ENCODE measurements around the gene SNCG. TPM values are rescaled to one million over a fixed set of nuclear protein-coding genes. Genes with fewer than 3 reads are reported as not detected.
"Not testable (repeated sequence)": the region's sequence is repeated elsewhere in the genome, so short reads cannot be mapped to it uniquely, and the experiment has no call there.

SNCG gene
- total RNA-seq = 1 to 10 TPM in 1 of 2 experiments, under 1 TPM in 1; 0.72 to 1.2 TPM

DNA sequence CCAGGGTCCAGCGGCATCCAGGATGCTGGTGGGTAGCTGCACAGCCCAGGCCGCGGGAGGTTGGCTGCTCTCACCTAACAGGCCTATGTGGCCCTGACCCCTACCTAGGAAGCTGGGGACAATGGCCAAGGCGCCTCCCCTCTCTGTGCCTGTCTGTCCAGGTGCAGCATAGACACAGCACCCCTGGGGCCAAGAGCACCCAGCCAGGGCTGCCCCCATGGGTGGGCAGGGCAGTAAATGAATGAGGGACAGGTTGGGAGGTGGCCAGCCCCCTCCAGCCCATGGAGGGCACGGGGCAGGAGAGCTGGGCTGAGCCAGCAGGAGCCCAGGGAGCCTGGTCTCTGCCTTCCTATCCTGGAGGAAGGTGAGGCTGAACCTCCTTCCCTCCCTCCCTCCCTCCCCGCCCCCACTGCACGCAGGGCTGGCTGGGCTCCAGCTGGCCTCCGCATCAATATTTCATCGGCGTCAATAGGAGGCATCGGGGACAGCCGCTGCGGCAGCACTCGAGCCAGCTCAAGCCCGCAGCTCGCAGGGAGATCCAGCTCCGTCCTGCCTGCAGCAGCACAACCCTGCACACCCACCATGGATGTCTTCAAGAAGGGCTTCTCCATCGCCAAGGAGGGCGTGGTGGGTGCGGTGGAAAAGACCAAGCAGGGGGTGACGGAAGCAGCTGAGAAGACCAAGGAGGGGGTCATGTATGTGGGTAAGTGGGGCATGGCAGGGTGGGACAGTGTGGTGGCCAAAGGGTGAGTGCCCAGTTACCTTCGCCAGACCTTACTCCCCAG lies at the start of gene SNCG:
TSS of gene SNCG (plus strand) at position 484 of the 785 bp plus-strand sequence. CDS start at position 583, 99 bp downstream.
- Mint-ChIP-seq H3K4me3 (no peak within 1 kb of the TSS), H3K36me3 (ENCODE audit: low read depth) (no peaks in the 10 kb centered on the region), H3K4me1 (ENCODE audit: low read depth) (peaks cover 5% of the 10 kb centered on the region), H3K9me3 (peaks cover 2% of the 10 kb centered on the region), H3K27me3 (ENCODE audit: low read depth) (no peaks in the 10 kb centered on the region), H3K27ac (no peak within 1 kb of the TSS)
- intact Hi-C loops (cut with micrococcal nuclease) = no loop called here
- no peak for DNase-seq
- CTCF ChIA-PET = no interaction called here

DNA sequence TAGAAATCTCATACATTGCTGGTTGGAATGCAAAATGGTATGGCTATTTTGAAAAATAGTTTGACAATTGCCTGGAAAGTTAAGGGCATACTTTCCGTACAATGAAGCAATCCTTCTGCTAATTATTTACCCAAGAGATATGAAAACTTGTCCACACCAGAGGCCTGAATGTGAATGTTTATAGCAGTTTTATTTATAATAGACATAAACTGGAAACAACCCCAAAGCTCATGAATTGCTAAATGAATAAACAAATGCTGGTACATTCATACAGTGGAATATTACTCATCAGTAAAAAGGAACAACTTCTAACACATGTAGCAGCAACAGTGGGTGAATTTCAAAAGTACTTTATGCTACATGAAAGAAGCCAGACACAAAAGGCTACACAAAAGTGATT lies 43.7 kb upstream of the SNCG start:
- CTCF ChIA-PET = no interaction called here
- Mint-ChIP-seq H3K36me3 (ENCODE audit: low read depth) (no peaks in the 10 kb centered on the region), H3K27ac (no peak overlapping the region), H3K4me3 (no peak overlapping the region), H3K4me1 (ENCODE audit: low read depth) (no peaks in the 10 kb centered on the region), H3K27me3 (ENCODE audit: low read depth) (no peaks in the 10 kb centered on the region), H3K9me3 (no peaks in the 10 kb centered on the region)
- DNase-seq = no peak
- intact Hi-C loops (cut with micrococcal nuclease) = no loop called here

DNA sequence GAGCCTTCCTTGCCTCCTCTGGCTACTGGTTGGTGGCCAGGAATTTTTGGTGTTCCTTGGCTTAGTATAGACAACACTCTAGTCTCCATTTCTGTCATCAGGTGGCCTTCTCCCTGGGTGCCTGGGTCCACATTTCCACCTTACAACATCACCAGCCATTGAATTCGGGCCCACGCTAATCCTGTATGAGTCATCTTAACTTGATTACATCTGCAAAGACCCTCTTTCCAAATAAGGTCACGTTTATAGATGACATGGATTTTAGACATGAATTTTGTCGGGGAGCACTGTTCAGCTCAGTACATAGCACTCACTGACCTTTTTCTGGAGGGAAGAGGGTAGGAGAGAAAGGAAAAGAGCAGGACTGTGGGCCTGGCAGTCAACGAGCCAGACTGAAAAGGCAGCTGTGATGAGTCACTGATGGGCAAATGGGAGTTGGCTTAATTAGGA lies 40.4 kb upstream of the SNCG start:
- Mint-ChIP-seq H3K36me3 (ENCODE audit: low read depth) (peaks cover 4% of the 10 kb centered on the region), H3K9me3 (no peaks in the 10 kb centered on the region), H3K27me3 (ENCODE audit: low read depth) (no peaks in the 10 kb centered on the region), H3K4me1 (ENCODE audit: low read depth) (no peaks in the 10 kb centered on the region), H3K27ac (no peak overlapping the region), H3K4me3 (no peak overlapping the region)
- no peak for DNase-seq
- intact Hi-C loops (cut with micrococcal nuclease) = no loop called here
- CTCF ChIA-PET = interaction anchor here (1.2 to 1.3 kb wide), 2 partner anchors 34 to 225 kb away, joined by 3 read pairs; no protein-coding TSS in a partner anchor

DNA sequence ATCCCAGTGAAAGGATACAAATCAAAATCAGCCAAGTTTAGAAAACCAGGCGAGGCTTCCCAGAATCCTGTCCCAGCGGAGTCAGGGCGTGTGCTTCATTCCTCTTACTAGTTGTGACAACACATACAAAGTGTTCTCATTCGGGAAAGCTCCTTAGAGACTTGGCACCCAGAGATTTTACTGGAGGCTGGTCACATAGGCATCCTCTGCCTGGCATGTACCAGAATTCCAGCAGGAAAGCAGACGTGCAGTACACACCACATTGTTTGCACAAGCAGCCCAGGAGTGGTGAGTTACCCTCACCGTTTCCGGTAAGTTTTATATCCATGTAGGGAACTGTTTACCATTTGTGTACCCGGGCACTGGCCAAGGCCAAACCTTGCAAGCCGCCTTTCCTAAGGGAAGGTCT lies 35.8 kb upstream of the SNCG start:
- intact Hi-C loops (cut with micrococcal nuclease) = no loop called here

DNA sequence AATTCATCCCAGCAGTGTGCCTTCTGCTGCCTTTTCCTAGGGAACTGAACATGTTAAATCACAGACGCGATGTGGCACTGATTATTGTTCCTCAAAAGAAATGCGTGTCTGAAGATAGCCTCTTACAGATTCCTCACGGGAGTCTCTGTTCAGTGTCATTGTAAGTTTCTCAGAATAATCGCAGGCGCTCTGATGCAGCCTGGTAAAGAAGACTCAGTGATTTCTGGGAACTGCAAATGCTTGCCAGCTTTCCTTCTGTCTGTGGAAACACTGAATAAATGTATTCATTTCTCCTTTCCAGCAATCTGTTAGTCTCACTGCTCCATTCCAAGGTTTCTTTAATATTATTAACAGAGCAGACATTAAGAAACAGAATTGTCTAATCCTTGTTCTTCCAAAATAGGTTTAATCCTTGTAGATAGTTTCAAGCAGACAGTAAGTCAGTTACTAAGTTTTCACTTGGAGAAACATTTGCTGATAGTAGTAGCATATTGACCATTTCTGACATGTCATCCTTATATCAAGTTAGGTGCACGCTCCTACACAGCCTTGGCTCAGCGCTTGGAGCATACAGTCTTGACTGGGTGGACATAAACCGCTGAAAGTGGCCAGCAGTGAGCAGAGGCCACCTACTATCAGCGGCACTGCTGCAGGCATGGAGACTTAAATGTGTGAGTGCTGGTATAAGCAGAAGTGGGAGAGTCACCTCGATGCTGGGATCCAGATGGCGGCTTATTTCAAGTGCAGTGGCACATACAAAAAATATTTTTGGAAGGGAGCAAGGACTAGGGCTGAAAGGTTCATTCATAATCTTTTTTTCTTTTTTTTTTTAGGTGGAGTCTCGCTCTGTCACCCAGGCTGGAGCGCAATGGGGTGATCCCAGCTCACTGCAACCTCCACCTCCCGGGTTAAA lies 28.7 kb upstream of the SNCG start:
- intact Hi-C loops (cut with micrococcal nuclease) = no loop called here

More for the DNA sequence above, 35.8 kb upstream of the SNCG start:
- no peak for DNase-seq
- Mint-ChIP-seq H3K27ac (no peak overlapping the region), H3K36me3 (ENCODE audit: low read depth) (peaks cover 4% of the 10 kb centered on the region), H3K27me3 (ENCODE audit: low read depth) (no peaks in the 10 kb centered on the region), H3K4me3 (no peak overlapping the region), H3K4me1 (ENCODE audit: low read depth) (no peaks in the 10 kb centered on the region), H3K9me3 (no peaks in the 10 kb centered on the region)
- CTCF ChIA-PET = no interaction called here

DNA sequence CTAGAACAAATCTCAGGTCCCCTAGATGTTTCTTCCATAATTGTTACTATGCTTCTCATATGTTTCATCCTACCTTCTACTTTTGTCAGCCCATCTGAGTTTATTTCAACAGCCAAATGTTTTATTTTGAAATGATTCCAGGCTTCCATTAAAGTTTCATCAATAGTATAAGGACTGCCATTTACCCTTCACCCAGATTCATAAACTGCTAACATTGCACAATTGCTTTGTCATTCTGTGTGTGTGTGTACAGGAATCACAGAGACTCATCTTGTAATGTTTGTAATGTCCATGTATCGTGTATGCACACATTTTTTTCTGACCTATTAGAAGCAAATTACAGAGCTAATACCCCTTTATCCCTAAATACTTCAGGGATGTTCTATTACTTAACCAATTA lies 26.5 kb upstream of the SNCG start:
- CTCF ChIA-PET = no interaction called here
- Mint-ChIP-seq H3K27me3 (ENCODE audit: low read depth) (no peaks in the 10 kb centered on the region), H3K27ac (no peak overlapping the region), H3K4me1 (ENCODE audit: low read depth) (no peaks in the 10 kb centered on the region), H3K9me3 (no peaks in the 10 kb centered on the region), H3K36me3 (ENCODE audit: low read depth) (peaks cover 2% of the 10 kb centered on the region), H3K4me3 (no peak overlapping the region)
- DNase-seq = no peak
- intact Hi-C loops (cut with micrococcal nuclease) = no loop called here

More for the DNA sequence above, 28.7 kb upstream of the SNCG start:
- no peak for DNase-seq
- Mint-ChIP-seq H3K27me3 (ENCODE audit: low read depth) (no peaks in the 10 kb centered on the region), H3K27ac (no peak overlapping the region), H3K4me3 (no peak overlapping the region), H3K9me3 (no peaks in the 10 kb centered on the region), H3K36me3 (ENCODE audit: low read depth) (peaks cover 2% of the 10 kb centered on the region), H3K4me1 (ENCODE audit: low read depth) (no peaks in the 10 kb centered on the region)
- CTCF ChIA-PET = no interaction called here

DNA sequence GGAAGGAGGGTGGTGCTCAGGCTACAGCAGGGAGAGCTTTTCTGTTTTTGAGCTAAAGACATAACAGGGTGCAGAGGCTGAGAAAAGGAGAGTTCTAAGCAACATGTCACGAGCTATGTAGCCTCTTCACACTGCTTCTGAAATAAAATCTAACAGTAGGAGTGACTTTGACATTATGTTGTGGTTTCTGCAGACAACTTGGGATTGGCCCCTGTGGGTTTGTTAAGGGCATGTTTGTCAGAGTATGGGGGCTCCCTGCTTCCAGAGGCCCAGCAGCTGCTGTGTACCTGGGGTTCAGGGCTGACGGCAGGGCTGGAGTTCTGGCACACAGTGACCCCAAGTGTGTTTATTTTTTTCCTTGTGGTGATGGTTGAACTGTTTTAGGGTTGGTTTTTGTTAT lies 25.7 kb upstream of the SNCG start:
- intact Hi-C loops (cut with micrococcal nuclease) = no loop called here
- Mint-ChIP-seq H3K4me1 (ENCODE audit: low read depth) (no peaks in the 10 kb centered on the region), H3K27me3 (ENCODE audit: low read depth) (no peaks in the 10 kb centered on the region), H3K36me3 (ENCODE audit: low read depth) (peaks cover 2% of the 10 kb centered on the region), H3K4me3 (no peak overlapping the region), H3K27ac (no peak overlapping the region), H3K9me3 (no peaks in the 10 kb centered on the region)
- CTCF ChIA-PET = interaction anchor here (0.6 kb wide), 1 partner anchor 70 kb away, joined by 3 read pairs; no protein-coding TSS in a partner anchor
- DNase-seq = no peak

DNA sequence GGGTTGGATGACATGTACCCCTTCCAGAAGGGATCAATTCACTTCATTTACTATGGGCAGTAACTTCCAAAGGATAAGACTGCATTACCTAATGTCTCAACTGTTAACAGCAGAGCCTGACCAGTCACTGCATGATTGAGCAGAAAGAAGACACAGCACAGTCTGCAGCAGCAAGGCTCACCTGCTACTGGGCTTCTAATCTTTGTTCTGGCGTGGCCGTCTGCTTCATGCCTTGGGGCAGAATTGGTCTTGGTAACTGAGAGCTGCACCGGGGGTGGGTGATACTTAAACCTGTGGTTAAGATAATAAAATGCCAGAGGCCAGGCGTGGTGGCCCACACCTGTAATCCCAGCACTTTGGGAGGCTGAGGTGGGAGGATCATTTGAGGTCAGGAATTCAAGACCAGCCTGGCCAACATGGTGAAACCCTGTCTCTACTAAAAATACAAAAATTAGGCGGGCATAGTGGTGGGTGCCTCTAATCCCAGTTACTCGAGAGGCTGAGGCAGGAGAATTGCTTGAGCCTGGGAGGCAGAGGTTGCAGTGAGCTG lies 24.2 kb upstream of the SNCG start:
- intact Hi-C loops (cut with micrococcal nuclease); H3K36me3 Mint-ChIP-seq (ENCODE audit: low read depth); DNase-seq; H3K27ac Mint-ChIP-seq; H3K9me3 Mint-ChIP-seq; H3K27me3 Mint-ChIP-seq (ENCODE audit: low read depth); H3K4me1 Mint-ChIP-seq (ENCODE audit: low read depth); H3K4me3 Mint-ChIP-seq: not testable (repeated sequence)
- CTCF ChIA-PET = interaction anchor here (0.6 kb wide), 1 partner anchor 14 kb away, joined by 3 read pairs; no protein-coding TSS in a partner anchor

DNA sequence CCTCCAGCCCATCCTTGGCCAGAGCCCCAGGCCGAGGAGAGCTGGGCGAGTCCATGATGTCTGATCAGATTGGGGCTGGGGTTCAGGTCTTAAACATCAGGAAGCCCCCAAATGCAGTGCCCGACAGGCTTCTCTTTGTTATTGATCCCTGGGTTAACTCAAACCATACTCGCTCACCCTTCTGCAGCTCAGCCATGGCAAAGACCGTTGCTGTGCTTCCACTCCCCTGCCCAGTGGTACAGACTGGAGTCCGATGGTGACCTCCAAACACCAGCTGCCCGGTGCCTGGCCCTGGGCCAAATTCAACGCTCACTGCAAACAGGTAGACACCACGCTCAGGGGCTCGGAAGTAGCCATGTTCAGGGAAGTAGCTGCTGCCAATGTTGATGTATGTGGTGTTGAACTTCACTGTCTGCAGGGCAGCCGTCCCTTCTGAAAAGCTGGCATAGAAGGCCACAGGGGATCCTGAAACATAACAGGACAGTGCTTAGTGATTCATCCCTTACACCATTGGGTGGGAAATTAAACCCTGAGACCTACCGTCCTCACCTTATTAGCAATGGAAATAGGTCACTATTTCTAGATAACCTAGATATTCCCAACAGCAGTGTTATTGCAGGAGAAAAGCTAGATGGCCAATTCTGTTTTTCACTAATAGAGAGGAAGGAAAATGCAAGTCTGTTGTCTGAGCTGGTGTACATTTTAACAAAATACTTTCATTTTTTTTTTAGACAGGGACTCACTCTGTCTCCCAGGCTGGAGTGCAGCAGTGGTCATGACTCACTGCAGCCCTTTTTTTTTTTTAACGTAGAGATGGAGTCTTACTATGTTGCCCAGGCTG lies 21.5 kb upstream of the SNCG start:
- CTCF ChIA-PET = interaction anchor here (0.6 to 3.0 kb wide), 7 partner anchors 20 to 229 kb away, joined by 3 to 22 read pairs (median 3); no protein-coding TSS in a partner anchor
- Mint-ChIP-seq H3K4me3 (no peak overlapping the region), H3K9me3 (no peaks in the 10 kb centered on the region), H3K4me1 (ENCODE audit: low read depth) (no peaks in the 10 kb centered on the region), H3K27ac (no peak overlapping the region), H3K36me3 (ENCODE audit: low read depth) (no peaks in the 10 kb centered on the region), H3K27me3 (ENCODE audit: low read depth) (no peaks in the 10 kb centered on the region)
- no peak for DNase-seq
- intact Hi-C loops (cut with micrococcal nuclease) = no loop called here

DNA sequence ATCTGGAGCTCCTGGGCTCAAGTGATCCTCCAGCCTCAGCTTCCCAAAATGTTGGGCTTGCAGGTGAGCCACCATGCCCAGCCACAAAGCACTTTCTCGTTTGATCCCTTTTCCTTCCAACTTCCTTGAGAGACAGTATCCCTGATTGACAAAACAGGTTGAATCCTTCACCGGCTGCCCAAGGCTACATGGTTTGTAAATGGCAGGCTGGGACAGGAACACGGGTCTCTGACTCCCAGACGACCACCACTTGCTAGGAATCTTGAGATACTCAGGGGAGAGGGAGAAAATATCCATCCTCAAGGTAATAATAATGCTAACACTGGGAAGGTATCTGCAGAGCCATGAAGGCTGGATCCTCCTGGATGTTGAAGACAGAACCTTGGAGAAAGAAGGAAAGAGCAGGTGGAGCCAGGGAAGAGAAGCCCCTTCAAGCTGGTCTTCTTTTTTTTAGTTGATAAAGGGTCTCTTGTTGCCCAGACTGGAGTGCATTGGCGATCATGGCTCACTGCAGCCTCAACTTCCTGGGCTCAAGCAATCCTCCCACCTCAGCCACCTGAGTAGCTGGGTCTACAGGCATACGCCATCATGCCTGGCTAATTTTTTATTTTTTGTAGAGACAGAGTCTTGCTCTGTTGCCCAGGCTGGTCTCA lies 20.8 kb upstream of the SNCG start:
- DNase-seq = no peak
- H3K36me3 Mint-ChIP-seq (ENCODE audit: low read depth) = no peaks in the 10 kb centered on the region
- no peak overlapping the region for H3K4me3 Mint-ChIP-seq
- no peaks in the 10 kb centered on the region for H3K4me1 Mint-ChIP-seq (ENCODE audit: low read depth)
- H3K9me3 Mint-ChIP-seq = no peaks in the 10 kb centered on the region
- H3K27me3 Mint-ChIP-seq (ENCODE audit: low read depth) = no peaks in the 10 kb centered on the region
- no peak overlapping the region for H3K27ac Mint-ChIP-seq
- CTCF ChIA-PET = interaction anchor here (1.1 to 3.0 kb wide), 8 partner anchors 22 to 212 kb away, joined by 3 to 22 read pairs (median 4); no protein-coding TSS in a partner anchor
- intact Hi-C loops (cut with micrococcal nuclease) = loop anchor here (2.0 kb wide), 2 partner anchors 157 to 211 kb away; partner anchors contain the start of genes GLUD1 and SHLD2

DNA sequence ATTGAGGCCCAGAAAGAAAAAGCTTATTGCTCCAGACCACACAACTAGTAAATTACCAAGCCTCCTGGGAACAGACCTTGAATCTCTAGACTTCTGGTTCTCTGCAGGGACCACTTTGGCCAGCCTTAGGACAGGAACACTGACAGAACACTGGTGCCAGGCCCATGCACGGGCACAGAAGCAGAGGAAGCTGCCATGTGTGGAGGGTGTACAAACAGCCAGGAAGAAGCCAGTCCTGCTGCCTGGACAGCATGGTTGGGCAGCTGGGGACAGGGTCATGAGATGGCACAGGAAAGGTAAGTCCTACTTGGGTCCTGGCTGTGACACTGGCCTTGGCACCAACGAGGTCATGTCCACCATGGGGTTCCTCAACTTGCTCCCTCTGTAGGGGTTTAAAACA lies 20.1 kb upstream of the SNCG start:
- Mint-ChIP-seq H3K27me3 (ENCODE audit: low read depth) (no peaks in the 10 kb centered on the region), H3K36me3 (ENCODE audit: low read depth) (no peaks in the 10 kb centered on the region), H3K4me1 (ENCODE audit: low read depth) (no peaks in the 10 kb centered on the region), H3K27ac (no peak overlapping the region), H3K9me3 (no peaks in the 10 kb centered on the region), H3K4me3 (no peak overlapping the region)
- CTCF ChIA-PET = interaction anchor here (0.6 to 3.0 kb wide), 9 partner anchors 23 to 277 kb away, joined by 3 to 22 read pairs (median 5); no protein-coding TSS in a partner anchor
- DNase-seq = no peak
- intact Hi-C loops (cut with micrococcal nuclease) = loop anchor here (2.0 kb wide), 2 partner anchors 157 to 211 kb away; partner anchors contain the start of genes GLUD1 and SHLD2

All from activated naive CD4-positive, alpha-beta T cell treated with anti-CD3 and anti-CD28 coated beads for 36 hours (primary cell).